HG03060 (cell line): ENCODE data around the gene CNTNAP5.

Experiments used
- ATAC-seq: cut with Tn5 transposase; IDR thresholded peaks from one replicate; pipeline ENCODE4 v1.9.1; 2021; ENCODE audit warnings: low read depth, moderate number of reproducible peaks; ENCODE audit not compliant: unreplicated experiment

CNTNAP5 gene

GRCh38 chr2:124050833-124051497 is 25.9 kb downstream of the CNTNAP5 start:
- ATAC-seq: no peak

GRCh38 chr2:124053796-124054195 is 28.7 kb downstream of the CNTNAP5 start:
- no peak for ATAC-seq

DNA sequence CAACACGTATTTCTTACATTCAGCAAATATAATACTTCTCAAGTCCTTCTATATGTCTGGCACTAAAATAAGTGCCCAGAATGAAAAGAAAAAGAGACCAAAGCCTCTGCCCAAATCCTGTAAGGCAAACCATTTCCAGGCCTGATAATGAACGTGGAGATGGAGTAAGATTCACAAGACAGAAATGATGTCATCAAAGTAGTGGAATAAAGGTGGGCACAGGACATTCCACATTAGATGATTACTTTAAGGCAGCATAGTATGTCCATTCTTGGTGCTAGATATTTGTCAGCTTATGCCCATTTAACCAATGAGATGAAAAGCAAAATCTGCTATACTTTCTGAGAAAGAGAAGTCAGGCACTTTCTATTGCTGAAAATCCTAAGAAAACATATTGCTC is 38.5 kb downstream of the CNTNAP5 start:
- ATAC-seq: no peak

GRCh38 chr2:124065636-124066035 is 40.5 kb downstream of the CNTNAP5 start:
- no peak for ATAC-seq

DNA sequence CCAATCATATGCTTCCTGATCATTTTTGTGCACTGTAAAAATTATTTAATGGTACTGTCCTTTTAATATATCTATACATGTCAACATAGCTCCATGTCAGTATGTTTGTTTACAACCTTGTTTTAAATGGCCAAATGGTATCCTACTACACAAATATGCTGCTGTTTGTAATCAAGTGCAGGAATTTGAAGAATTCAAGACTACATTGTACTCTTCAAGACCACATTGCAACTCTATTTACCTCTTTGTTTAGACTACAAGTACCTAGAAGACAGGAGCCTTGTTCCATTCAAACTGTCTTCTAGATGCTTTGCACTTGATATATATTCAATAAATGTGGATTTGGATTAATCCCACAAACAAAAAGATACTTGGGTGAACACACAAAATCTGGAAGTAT is 41.7 kb downstream of the CNTNAP5 start:
- ATAC-seq: no peak

DNA sequence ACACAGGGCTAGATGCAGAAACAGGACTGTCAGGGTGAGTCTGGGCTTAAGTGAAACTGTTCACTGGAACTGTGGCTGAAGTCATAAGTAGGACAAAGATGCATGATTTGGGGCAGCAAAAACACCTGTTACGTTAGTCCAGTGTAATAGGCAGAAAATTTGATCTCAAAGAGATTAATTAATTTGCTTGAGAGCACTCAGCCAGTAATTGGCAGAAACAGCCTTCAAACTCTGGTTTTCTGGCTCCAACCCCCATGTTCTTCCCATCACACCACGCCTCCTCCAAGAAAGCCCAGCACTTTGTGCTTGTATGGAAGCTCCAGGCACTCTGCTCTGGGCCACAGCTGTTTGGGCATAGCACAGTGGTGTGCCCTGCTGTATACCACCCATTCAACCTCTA is 54.0 kb downstream of the CNTNAP5 start:
- ATAC-seq: no peak

DNA sequence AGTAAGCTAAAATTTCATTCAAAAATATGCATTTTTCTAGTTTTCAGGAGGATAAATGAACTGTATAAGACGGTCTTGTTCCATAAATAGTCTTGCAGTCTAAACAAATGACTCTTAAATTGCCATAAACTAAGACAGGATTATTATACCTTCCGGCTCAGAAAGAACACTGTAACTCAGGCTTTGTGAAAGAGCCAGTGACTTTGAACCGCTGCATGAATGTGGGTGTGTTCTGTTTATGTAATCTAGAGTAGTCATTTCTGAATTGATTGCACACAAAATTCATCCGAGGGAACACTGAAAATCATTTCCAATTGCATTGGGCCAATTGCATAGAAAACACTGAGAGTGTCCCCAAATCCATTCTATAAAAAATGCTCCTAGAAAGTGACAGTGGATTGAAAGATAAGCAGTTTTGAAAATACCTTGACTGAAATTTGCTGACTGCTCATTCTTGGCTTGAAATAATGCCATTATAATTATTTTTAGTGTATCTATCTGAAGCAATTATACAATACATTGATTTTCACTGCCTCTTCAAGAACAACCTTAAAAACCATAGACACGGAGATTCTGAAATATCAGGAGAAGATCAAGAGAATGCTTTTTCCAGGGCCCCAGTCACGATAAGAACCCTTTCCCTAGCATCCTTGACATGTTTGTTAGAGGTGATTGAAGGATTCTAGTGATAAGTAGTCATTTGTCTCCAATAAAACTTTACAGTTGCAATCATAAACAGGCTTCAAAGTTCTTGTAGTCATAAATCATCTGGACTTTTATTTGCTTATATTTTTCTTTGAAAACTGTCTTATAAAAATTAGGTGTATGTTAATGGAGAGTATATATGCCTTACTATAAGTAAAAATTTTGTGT is 55.4 kb downstream of the CNTNAP5 start:
- no peak for ATAC-seq

DNA sequence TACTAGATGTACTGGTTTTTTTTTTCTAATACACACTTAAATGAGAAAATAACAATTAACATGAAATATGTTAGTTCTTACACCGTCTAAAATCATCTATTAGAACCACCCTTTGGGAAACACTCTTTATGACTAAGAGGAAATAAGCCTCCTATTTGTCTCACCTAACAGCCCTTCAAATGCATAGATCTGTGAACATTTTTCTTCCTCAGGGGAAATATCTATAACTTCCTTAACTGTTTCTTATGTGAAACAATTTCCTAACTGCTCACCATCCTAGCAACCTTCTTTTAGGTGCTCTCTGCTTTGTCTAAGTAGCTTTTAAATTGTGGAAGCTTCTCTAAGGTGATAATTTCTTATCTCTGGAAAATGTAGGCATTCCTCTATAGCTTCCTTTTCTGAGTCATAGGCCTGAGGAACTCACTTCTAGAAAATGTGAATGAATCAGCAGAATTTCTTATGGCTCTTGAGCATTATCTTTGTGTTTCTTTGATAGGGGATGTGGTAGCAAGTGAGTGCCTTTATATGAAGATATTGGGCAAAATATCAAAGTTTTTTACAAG is 56.1 kb downstream of the CNTNAP5 start:
- ATAC-seq: no peak

GRCh38 chr2:124088616-124089015 is 63.5 kb downstream of the CNTNAP5 start:
- no peak for ATAC-seq

DNA sequence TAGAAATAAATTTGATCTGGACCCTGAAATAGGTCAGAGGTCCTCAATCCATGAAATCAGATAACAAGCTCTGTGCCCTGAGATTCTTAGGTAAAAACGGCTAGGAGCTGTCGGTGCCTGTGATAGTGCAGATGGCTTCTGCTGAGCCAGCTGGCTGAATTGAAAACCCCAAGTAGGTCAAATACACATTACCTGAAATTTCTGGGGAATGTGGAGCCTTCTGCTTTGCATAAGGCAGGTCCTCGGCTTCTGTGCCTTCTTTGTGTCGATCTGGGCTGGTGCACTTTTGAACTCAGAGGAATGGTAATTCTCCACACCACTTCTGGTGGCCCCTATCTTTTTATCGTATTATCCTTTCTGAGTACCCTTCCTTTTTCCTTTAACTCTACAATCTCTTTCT is 66.6 kb downstream of the CNTNAP5 start:
- no peak for ATAC-seq

GRCh38 chr2:124092651-124093050 is 67.6 kb downstream of the CNTNAP5 start:
- ATAC-seq: no peak

DNA sequence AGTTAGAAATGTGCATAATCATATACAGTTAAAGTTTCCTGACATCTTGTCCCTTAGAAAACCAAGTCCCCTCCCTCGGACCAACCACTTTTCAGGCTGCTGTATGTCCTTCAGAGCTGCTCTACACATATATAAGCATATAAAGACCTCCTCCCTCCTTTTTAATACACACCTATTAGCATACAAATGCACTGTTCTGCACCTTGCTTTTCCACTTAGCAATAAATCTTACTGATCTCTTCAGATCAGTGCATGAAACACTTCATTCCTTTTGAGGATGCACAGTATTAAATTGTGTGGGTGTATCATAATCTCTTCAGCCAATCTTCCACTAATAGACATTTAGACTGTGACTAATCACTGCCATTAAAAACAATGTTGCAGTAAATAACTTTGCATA is 79.8 kb downstream of the CNTNAP5 start:
- ATAC-seq: no peak

DNA sequence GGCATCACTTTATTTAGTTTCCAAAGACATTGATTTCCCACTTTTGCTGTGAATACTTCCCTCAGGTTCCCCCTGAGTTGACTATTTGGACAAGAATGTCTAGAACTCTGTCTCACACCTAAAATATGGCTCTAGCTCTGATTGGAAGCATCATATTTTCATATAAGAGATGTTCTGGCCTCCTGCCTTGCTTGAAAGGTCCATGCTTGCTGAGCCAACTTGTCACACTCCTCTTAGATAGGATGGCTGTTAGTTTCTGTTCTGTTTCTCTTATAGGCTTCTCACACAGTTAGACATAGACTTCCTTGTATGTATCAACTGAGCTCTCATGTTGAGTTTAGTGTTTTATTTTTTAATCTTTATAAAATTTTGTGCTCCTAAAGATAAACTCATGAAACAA is 87.1 kb downstream of the CNTNAP5 start:
- no peak for ATAC-seq

DNA sequence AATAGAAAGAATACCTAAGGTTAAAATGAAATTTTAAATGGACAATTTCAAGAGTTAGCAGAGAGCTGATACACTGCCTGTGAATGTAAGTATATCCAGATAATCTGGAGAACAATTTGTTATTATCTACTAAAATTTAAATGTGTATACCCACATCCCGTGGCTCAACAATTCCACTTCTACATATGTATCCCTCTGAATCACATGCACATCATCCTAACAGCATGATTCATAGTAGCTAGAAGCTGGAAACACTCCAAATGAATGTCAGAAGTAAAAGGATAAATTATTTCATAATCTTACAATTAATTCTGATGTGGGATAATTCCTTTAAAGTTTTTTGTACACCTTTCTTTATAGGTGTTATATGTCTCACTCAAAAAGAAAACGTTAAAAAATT is 87.9 kb downstream of the CNTNAP5 start:
- ATAC-seq: no peak

GRCh38 chr2:124120246-124120645 is 95.2 kb downstream of the CNTNAP5 start:
- no peak for ATAC-seq

GRCh38 chr2:124121106-124121505 is 96.0 kb downstream of the CNTNAP5 start:
- no peak for ATAC-seq

DNA sequence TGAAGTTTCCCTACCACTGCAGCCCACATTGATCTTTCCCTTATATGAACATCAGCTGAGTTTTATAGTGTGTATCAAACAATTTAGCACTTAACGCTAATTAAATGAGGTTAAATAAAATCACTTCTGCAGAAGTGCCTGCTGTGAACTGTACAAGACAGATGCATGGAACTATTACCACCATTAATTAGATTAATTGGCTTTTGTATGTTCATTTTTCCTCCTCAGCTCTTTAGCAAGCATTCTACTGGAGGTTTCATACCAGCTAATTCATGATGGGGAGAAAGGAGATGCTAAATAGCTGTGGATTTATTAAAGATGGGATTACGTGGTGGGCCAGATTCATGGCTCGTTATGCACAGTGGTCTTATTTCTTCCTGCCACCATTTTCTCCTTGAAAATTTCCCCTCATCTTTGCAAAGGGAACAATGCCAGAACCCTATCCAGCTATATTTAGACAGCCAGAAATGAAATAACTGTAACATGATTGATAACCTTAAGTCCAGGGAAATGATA is 96.7 kb downstream of the CNTNAP5 start:
- no peak for ATAC-seq

GRCh38 chr2:124122340-124122739 is 97.3 kb downstream of the CNTNAP5 start:
- no peak for ATAC-seq

DNA sequence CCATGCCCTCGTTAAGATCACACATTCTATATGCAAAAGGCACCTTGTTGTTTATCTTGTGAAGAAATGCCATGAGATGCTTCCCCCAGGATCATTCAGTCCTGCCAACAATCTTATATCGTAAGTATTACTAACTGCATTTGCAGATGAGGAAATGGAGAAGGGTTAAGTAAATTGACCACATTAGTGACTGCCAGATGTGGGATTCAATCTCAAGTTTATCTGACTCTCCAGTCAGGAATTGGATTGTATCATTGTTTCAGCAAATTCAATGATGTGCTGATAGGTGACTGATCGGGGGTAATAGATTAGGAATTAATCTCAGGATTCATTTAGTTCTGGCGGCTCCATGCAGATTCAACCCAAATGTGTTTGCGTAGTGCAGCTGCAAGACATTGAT is 106.2 kb downstream of the CNTNAP5 start:
- no peak for ATAC-seq

GRCh38 chr2:124136110-124136509 is 111.0 kb downstream of the CNTNAP5 start:
- no peak for ATAC-seq

DNA sequence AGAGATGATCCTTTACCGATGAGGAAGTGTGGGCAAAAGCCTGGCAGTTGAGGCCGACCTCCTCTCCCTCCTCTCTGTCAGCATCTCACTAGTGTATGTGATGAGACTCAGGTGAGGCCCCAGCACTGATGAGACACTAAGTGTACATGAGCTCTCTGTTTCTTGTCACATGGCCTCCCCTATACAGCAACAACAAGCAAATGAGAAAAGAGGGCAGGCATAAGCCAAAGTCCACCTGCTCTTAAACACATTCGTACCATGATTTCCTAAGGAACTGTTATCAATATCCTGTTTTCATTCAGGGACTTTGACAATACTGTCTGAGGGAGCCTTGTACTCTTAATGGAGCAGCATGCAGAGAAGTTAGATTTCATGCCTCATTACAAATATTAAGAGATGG is 113.0 kb downstream of the CNTNAP5 start:
- no peak for ATAC-seq

GRCh38 chr2:124145982-124146381 is 120.9 kb downstream of the CNTNAP5 start:
- no peak for ATAC-seq
